Measurements from ENCODE around the gene ACSL4. TPM values are rescaled to one million over a fixed set of nuclear protein-coding genes. Genes with fewer than 3 reads are reported as not detected.

ACSL4 gene
- total and polyA plus RNA-seq, 12 donors: 12.7 to 69.4 (median 50.2) TPM

DNA sequence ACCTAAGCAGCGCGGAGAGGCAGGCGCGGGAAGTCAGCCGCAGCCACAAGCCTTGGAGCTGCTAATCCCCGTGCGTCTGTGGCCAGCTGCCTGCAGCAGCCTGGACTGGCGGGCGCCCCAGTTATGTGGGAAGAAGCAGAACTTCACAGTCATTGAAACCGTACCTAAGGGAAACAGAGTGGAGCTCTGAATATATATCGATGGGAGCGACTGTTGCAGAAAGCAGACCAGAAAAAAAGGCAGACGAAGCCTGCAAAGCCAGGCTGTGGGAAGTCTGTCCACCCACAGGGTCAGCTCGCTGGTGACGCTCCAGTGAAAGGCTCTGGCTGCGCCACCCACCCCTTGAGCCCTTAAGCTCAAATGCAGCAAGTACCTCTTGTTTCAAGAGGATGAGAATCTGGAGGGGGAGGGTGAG lies 132.8 kb downstream of the ACSL4 start:
- Histone ChIP-seq H3K4me3 (no peak overlapping the region), H3K27ac (no peak overlapping the region), H3K9me3 (peaks cover 0 to under 1% (median 0%) of the 10 kb centered on the region in 11 donors), H3K36me3 (no peaks in the 10 kb centered on the region), H3K4me1 (no peaks in the 10 kb centered on the region), H3K27me3 (peaks cover 0 to 61% (median 0%) of the 10 kb centered on the region in 7 donors)
- peak in 1 of 8 donors; percentile 47 for ATAC-seq
- TF ChIP-seq, protein P1, sequence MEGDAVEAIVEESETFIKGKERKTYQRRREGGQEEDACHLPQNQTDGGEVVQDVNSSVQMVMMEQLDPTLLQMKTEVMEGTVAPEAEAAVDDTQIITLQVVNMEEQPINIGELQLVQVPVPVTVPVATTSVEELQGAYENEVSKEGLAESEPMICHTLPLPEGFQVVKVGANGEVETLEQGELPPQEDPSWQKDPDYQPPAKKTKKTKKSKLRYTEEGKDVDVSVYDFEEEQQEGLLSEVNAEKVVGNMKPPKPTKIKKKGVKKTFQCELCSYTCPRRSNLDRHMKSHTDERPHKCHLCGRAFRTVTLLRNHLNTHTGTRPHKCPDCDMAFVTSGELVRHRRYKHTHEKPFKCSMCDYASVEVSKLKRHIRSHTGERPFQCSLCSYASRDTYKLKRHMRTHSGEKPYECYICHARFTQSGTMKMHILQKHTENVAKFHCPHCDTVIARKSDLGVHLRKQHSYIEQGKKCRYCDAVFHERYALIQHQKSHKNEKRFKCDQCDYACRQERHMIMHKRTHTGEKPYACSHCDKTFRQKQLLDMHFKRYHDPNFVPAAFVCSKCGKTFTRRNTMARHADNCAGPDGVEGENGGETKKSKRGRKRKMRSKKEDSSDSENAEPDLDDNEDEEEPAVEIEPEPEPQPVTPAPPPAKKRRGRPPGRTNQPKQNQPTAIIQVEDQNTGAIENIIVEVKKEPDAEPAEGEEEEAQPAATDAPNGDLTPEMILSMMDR (IDR thresholded peaks at IDR 0.05): no peak
- 10 to 11% methylated on average over 16 of the region's 16 CpGs for WGBS, 2 donors
- intact Hi-C loops (cut with DNase I): no loop called here
- peak in 1 of 2 donors; percentile 23 for DNase-seq

DNA sequence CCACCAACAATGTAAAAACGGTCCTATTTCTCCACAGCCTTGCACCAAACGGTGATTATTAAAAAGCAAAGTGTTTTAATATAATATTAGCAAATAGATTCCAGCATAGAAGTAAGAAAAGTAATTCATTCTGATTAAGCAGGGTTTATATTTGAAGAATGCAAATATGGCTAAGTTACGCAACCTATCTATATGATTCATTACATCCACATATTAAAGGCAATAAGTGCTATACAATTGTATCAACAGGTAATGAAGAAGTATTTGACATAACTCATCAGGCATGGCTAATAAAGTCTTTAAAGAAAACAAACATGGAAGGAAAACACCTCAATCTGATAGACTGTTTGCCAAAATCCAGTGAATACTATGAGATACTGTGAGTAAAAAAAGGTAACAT lies 137.0 kb downstream of the ACSL4 start:
- Histone ChIP-seq H3K27ac (no peak overlapping the region), H3K36me3 (no peaks in the 10 kb centered on the region), H3K4me1 (no peaks in the 10 kb centered on the region), H3K9me3 (no peaks in the 10 kb centered on the region), H3K27me3 (peaks cover 0 to 45% (median 0%) of the 10 kb centered on the region in 7 donors), H3K4me3 (no peak overlapping the region)
- TF ChIP-seq, protein P1 (IDR thresholded peaks at IDR 0.05): no peak
- WGBS, 2 donors: 91 to 94% methylated on average over 3 of the region's 3 CpGs
- no peak for ATAC-seq
- DNase-seq: no peak
- intact Hi-C loops (cut with DNase I): no loop called here

Other genes with a start within 250 kb of the ACSL4 start
- 1 to 10 TPM; 1.2 to 2.7 (median 1.6) TPM for gene NXT2, start 196.4 kb downstream of the ACSL4 start, total RNA-seq
- gene NXT2, start 196.4 kb downstream of the ACSL4 start, polyA plus RNA-seq: 1 to 10 TPM; 1.5 to 1.8 TPM
- gene KCNE5, start 108.1 kb downstream of the ACSL4 start, total RNA-seq: under 1 TPM in 8 of 10 donors, not detected in 2; 0.20 to 0.67 (median 0.26) TPM
- gene KCNE5, start 108.1 kb downstream of the ACSL4 start, polyA plus RNA-seq: under 1 TPM; 0.22 to 0.36 TPM

Data from heart right ventricle (tissue), 16 donors.